ENCODE data around the gene ACLY. TPM values are rescaled to one million over a fixed set of nuclear protein-coding genes. Genes with fewer than 3 reads are reported as not detected.

Gene ACLY
- total RNA-seq, 1 experiment from 2014 or later: 350 TPM

DNA sequence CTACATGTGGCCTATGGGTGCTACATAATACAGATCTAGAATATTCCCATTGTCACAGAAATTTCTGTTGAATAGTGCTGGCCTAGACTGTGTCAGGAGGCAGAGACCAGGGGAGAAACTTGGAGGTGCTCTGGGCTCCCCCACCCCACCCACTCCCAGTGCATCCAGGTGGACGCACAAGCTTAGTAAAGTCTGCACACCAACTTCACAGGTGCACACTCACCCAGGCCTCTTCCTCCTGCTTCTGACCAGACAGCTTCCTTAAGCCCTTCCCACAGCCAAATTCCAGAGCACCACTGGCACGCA is 40.2 kb upstream of the ACLY start:
- ChIA-PET CTCF (interaction anchor here (0.5 to 6.7 kb wide), 51 partner anchors 9 to 411 kb away, joined by 3 to 134 read pairs (median 5); partner anchors contain the start of genes ACLY, DNAJC7, JUP and KAT2A), POLR2A (interaction anchor here (0.5 to 2.8 kb wide), 8 partner anchors 28 to 413 kb away, joined by 3 to 14 read pairs (median 4); partner anchors contain the start of genes ACLY, DNAJC7, JUP and ODAD4)
- Mint-ChIP-seq H3K36me3 (no peaks in the 10 kb centered on the region), H3K4me3 (no peak overlapping the region), H3K27me3 (ENCODE audit: low read depth) (peaks cover 2% of the 10 kb centered on the region; the same call in 1 of the 2 replicates), H3K4me1 (peaks cover 30% of the 10 kb centered on the region), H3K9me3 (no peaks in the 10 kb centered on the region), H3K27ac (peak overlapping the region; percentile 73; the same call in 1 of the 2 replicates)
- no peak for TF ChIP-seq FOXJ3 (CRISPR knock-in tag; IDR thresholded peaks at IDR 0.05; ENCODE audit: borderline replicate concordance)
- TF ChIP-seq, protein P1, sequence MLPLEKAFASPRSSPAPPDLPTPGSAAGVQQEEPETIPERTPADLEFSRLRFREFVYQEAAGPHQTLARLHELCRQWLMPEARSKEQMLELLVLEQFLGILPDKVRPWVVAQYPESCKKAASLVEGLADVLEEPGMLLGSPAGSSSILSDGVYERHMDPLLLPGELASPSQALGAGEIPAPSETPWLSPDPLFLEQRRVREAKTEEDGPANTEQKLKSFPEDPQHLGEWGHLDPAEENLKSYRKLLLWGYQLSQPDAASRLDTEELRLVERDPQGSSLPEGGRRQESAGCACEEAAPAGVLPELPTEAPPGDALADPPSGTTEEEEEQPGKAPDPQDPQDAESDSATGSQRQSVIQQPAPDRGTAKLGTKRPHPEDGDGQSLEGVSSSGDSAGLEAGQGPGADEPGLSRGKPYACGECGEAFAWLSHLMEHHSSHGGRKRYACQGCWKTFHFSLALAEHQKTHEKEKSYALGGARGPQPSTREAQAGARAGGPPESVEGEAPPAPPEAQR (CRISPR knock-in tag; IDR thresholded peaks at IDR 0.05): no peak
- TF ChIP-seq HMGA2 (CRISPR knock-in tag; IDR thresholded peaks at IDR 0.05): no peak
- TF ChIP-seq SMAD3 (CRISPR knock-in tag; IDR thresholded peaks at IDR 0.05; ENCODE audit: borderline replicate concordance): no peak
- ATAC-seq (no peak), DNase-seq (ENCODE audit: low spot score) (no peak)

DNA sequence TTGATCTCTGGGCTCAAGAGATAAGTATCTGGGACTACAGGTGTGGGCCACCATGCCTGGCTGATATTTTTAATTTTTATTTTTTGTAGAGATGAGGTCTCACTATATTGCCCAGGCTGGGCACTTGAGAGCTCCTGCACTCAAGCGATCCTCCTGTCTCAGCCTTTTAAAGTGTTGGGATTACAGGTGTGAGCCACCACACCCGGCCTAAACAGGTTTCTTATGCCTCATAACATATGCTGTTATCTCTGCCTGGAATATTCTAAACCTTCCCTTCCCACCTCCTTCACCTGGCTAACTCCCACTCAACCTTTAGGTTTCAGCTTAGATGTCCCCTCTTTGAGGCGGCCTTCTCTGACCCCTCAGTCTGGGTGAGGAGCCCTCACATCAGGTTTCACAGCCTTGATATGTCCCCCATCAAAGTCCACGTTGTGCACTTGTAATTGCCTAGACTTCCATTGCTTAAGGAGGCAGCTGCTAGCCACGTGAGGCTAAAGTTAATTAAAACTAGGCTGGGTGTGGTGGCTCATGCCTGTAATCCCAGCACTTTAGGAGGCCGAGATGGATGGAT is 39.2 kb upstream of the ACLY start:
- H3K36me3 Mint-ChIP-seq: no peaks in the 10 kb centered on the region
- no peak overlapping the region for H3K4me3 Mint-ChIP-seq
- no peak for DNase-seq (ENCODE audit: low spot score)
- ATAC-seq: no peak
- H3K27me3 Mint-ChIP-seq (ENCODE audit: low read depth): peaks cover 2% of the 10 kb centered on the region; the same call in 1 of the 2 replicates
- POLR2A ChIA-PET: interaction anchor here (1.0 kb wide), 2 partner anchors 27 to 39 kb away, joined by 4 read pairs; partner anchors contain the start of genes ACLY and ODAD4
- H3K4me1 Mint-ChIP-seq: peaks cover 30% of the 10 kb centered on the region
- peak overlapping the region; percentile 89; the same call in 1 of the 2 replicates for H3K27ac Mint-ChIP-seq
- CTCF ChIA-PET: interaction anchor here (0.7 to 6.7 kb wide), 9 partner anchors 8 to 157 kb away, joined by 3 to 134 read pairs (median 4); partner anchors contain the start of genes ACLY, CNP, DNAJC7 and NKIRAS2
- no peaks in the 10 kb centered on the region for H3K9me3 Mint-ChIP-seq
- TF ChIP-seq, protein P1 (CRISPR knock-in tag; IDR thresholded peaks at IDR 0.05): no peak
- TF ChIP-seq, protein P2, sequence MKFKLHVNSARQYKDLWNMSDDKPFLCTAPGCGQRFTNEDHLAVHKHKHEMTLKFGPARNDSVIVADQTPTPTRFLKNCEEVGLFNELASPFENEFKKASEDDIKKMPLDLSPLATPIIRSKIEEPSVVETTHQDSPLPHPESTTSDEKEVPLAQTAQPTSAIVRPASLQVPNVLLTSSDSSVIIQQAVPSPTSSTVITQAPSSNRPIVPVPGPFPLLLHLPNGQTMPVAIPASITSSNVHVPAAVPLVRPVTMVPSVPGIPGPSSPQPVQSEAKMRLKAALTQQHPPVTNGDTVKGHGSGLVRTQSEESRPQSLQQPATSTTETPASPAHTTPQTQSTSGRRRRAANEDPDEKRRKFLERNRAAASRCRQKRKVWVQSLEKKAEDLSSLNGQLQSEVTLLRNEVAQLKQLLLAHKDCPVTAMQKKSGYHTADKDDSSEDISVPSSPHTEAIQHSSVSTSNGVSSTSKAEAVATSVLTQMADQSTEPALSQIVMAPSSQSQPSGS (CRISPR knock-in tag; IDR thresholded peaks at IDR 0.05; ENCODE audit: borderline replicate concordance, low read depth): no peak
- TF ChIP-seq, protein P3, sequence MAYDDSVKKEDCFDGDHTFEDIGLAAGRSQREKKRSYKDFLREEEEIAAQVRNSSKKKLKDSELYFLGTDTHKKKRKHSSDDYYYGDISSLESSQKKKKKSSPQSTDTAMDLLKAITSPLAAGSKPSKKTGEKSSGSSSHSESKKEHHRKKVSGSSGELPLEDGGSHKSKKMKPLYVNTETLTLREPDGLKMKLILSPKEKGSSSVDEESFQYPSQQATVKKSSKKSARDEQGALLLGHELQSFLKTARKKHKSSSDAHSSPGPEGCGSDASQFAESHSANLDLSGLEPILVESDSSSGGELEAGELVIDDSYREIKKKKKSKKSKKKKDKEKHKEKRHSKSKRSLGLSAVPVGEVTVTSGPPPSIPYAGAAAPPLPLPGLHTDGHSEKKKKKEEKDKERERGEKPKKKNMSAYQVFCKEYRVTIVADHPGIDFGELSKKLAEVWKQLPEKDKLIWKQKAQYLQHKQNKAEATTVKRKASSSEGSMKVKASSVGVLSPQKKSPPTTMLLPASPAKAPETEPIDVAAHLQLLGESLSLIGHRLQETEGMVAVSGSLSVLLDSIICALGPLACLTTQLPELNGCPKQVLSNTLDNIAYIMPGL (CRISPR knock-in tag; IDR thresholded peaks at IDR 0.05): no peak
- TF ChIP-seq, protein P4, sequence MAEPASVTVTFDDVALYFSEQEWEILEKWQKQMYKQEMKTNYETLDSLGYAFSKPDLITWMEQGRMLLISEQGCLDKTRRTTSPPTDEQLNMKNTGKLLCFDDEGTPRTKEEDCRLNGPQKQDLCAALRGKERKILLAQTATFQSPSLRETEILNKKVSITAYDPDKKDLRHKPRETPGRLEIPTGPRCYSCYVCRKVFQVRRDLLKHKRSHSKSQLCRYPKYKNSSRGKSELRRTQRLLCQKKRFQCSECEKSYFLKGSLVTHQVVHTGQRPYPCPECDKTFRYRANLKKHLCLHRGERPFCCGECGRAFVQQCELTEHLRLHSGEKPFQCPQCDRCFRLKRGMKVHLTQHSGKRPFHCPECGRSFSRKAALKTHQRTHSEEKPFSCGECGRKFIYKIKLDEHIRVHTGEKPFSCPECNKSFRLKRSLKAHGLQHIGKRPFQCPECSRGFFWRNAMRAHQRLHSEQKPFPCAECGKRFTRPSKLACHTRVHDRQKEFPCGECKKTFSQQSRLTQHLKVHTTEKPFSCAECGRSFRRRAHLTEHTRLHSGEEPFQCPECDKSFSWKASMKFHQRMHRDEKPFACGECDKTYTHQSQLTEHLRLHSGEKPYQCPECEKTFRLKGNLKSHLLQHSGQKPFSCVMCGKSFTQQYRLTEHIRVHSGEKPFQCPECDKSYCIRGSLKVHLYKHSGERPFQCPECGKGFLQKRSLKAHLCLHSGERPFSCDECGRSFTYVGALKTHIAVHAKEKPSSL (CRISPR knock-in tag; conservative IDR thresholded peaks at IDR 0.05): no peak
- TF ChIP-seq ATF1 (CRISPR knock-in tag; IDR thresholded peaks at IDR 0.05) (no peak), MYBL2 (CRISPR knock-in tag; IDR thresholded peaks at IDR 0.05) (no peak), ZNF263 (CRISPR knock-in tag; IDR thresholded peaks at IDR 0.05; ENCODE audit: low read depth) (no peak), SMAD4 (CRISPR knock-in tag; IDR thresholded peaks at IDR 0.05) (no peak), GRHL2 (CRISPR knock-in tag; IDR thresholded peaks at IDR 0.05; ENCODE audit: insufficient replicate concordance, severe bottlenecking) (no peak), FOXJ3 (CRISPR knock-in tag; IDR thresholded peaks at IDR 0.05; ENCODE audit: borderline replicate concordance) (no peak), RELA (CRISPR knock-in tag; IDR thresholded peaks at IDR 0.05; ENCODE audit: borderline replicate concordance) (no peak), CREB1 (CRISPR knock-in tag; IDR thresholded peaks at IDR 0.05) (no peak), ZNF232 (CRISPR knock-in tag; IDR thresholded peaks at IDR 0.05) (no peak), KAT7 (CRISPR knock-in tag; IDR thresholded peaks at IDR 0.05; ENCODE audit: borderline replicate concordance) (no peak), FOXP1 (CRISPR knock-in tag; IDR thresholded peaks at IDR 0.05; ENCODE audit: borderline replicate concordance) (no peak)
- TF ChIP-seq, protein P5, sequence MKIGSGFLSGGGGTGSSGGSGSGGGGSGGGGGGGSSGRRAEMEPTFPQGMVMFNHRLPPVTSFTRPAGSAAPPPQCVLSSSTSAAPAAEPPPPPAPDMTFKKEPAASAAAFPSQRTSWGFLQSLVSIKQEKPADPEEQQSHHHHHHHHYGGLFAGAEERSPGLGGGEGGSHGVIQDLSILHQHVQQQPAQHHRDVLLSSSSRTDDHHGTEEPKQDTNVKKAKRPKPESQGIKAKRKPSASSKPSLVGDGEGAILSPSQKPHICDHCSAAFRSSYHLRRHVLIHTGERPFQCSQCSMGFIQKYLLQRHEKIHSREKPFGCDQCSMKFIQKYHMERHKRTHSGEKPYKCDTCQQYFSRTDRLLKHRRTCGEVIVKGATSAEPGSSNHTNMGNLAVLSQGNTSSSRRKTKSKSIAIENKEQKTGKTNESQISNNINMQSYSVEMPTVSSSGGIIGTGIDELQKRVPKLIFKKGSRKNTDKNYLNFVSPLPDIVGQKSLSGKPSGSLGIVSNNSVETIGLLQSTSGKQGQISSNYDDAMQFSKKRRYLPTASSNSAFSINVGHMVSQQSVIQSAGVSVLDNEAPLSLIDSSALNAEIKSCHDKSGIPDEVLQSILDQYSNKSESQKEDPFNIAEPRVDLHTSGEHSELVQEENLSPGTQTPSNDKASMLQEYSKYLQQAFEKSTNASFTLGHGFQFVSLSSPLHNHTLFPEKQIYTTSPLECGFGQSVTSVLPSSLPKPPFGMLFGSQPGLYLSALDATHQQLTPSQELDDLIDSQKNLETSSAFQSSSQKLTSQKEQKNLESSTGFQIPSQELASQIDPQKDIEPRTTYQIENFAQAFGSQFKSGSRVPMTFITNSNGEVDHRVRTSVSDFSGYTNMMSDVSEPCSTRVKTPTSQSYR (CRISPR knock-in tag; IDR thresholded peaks at IDR 0.05): no peak
- TF ChIP-seq, protein P6, sequence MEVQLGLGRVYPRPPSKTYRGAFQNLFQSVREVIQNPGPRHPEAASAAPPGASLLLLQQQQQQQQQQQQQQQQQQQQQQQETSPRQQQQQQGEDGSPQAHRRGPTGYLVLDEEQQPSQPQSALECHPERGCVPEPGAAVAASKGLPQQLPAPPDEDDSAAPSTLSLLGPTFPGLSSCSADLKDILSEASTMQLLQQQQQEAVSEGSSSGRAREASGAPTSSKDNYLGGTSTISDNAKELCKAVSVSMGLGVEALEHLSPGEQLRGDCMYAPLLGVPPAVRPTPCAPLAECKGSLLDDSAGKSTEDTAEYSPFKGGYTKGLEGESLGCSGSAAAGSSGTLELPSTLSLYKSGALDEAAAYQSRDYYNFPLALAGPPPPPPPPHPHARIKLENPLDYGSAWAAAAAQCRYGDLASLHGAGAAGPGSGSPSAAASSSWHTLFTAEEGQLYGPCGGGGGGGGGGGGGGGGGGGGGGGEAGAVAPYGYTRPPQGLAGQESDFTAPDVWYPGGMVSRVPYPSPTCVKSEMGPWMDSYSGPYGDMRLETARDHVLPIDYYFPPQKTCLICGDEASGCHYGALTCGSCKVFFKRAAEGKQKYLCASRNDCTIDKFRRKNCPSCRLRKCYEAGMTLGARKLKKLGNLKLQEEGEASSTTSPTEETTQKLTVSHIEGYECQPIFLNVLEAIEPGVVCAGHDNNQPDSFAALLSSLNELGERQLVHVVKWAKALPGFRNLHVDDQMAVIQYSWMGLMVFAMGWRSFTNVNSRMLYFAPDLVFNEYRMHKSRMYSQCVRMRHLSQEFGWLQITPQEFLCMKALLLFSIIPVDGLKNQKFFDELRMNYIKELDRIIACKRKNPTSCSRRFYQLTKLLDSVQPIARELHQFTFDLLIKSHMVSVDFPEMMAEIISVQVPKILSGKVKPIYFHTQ (CRISPR knock-in tag; IDR thresholded peaks at IDR 0.05): no peak
